Measurements from ENCODE around the gene SHC2.
A peak's percentile ranks its signal among the peaks of the same experiment; 100 is the strongest.

The SHC2 gene, protein sequence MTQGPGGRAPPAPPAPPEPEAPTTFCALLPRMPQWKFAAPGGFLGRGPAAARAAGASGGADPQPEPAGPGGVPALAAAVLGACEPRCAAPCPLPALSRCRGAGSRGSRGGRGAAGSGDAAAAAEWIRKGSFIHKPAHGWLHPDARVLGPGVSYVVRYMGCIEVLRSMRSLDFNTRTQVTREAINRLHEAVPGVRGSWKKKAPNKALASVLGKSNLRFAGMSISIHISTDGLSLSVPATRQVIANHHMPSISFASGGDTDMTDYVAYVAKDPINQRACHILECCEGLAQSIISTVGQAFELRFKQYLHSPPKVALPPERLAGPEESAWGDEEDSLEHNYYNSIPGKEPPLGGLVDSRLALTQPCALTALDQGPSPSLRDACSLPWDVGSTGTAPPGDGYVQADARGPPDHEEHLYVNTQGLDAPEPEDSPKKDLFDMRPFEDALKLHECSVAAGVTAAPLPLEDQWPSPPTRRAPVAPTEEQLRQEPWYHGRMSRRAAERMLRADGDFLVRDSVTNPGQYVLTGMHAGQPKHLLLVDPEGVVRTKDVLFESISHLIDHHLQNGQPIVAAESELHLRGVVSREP

DNA sequence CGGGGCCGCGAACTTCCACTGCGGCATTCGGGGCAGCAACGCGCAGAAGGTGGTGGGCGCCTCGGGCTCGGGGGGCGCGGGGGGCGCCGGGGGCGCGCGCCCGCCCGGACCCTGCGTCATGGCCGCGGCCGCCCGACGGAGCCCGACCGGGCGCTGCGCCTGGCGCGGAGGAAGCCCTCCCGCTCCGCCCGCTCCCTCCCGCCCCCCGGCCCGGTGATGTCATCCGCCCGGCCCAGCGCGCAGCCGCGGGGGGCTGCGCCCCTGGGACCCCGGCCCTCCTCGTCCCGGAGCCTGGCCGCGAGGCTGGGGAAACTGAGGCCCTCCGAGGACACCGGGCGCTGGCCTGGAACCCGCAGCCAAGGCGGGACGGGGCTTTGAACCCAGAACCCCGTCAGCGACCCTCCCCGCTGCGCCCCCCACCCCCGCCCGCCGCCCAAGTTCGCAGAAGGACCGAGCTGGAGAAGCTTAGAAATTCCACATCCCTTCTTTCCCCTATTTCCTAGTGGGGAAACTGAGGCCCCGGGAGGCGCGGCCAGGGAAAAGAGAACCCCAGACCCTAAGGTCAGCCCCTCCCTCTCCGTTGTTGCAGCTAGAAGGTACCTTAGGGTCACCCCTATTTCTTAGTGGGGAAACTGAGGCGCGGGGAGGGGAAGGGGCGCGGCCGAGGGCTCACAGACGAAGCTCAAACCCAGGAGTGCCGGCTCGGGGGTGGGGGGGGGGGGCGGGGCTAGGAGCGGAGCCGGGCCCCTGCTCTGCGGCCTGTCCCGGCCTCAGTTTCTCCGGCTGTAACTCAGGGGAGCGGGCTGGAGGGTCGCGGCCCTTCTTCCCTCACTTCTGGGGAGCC is at the start of gene SHC2:
SHC2 (minus strand) TSS at position 157 of the 844 bp plus-strand sequence; CDS start at position 120, 37 bp downstream.
- peak in 21 of 58 donors; percentile 5 to 47 (median 21) for DNase-seq

DNA sequence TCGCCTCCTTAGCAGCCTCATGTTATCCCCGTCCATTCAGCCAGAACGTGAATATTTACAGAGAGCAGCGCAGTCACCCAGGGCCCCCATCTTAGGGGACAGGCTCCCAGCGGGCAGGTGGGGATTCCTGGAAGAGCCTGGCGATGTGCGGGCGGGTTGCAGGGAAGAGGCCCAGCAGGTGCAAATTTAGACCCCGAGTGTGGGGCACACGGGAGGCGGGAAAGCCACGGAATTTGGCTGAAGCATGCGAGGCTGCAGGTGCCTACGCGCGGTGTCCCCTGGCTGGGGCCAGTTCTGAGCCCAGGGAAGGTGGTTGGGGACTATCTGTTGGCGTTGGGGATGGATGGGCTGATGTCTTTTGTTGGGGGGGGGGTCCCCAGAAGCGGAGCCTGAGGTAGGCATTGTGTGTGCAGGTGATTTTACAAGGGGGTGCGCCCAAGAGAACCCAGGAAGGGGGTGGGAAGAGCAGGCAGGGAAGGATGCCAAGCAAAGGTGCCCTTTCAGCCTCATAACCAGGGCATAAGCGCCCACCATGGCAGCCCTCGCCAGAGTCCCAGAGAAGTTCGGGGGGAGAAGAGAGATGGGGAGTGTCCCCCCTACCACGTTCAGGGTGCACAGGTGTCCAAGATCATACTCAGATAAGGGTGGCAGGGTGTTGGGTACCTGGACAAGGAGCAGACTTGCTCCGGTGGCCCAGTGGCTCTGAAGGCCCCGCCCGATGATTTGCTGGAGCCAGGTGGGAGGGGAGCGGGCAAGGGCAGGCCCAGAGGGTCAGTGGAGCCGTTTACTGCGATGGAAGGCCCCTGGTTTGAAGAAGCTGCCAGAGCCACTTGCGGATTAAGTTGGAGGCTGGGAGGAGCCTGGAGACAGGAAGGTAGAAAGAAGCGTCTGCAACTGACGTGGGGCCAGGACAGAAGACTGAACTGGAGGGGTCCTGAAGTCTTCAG is 47.6 kb upstream of the SHC2 start:
- no peak for DNase-seq

DNA sequence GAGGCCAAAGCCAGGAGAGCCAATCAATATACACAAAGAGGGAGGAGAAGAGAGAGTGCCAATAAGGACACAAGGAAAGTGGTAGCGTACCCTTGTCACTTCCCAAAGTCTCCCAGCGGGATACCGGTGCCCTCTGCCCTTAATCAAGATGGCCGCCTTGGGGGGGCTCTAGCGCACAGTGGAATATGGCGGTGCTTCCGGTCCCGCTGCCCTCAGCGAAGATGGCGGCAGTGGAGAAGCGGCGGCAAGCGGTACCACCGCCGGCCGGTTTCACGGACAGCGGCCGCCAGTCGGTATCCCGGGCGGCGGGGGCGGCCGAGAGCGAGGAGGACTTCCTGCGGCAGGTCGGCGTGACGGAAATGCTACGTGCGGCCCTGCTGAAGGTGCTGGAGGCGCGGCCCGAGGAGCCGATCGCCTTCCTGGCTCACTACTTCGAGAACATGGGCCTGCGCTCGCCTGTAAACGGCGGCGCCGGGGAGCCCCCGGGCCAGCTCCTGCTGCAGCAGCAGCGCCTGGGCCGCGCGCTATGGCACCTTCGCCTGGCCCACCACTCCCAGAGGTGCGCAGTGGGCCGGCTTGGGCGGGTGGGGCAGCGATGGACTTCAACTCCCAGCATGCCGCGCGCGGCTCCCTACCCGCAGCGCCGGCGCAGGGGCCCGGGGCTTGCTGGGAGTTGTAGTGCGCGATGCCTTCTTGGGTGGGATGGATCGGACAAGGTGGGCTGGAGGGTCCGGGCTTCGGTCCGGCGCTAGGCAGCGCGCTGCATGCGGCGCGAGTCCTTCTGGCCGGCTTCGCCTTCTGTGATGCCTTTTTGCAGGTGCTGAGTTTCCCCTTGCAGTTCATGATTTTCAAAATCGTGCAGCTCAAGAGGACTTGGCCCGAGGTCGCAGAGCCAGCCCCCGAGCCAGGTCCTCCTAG is 46.7 kb upstream of the SHC2 start, which contains the start of gene TPGS1:
TPGS1 (plus strand) TSS at position 212 of the 918 bp plus-strand sequence; CDS start at position 222, 10 bp downstream.
- peak in 57 of 58 donors; percentile 43 to 100 (median 80) for DNase-seq

DNA sequence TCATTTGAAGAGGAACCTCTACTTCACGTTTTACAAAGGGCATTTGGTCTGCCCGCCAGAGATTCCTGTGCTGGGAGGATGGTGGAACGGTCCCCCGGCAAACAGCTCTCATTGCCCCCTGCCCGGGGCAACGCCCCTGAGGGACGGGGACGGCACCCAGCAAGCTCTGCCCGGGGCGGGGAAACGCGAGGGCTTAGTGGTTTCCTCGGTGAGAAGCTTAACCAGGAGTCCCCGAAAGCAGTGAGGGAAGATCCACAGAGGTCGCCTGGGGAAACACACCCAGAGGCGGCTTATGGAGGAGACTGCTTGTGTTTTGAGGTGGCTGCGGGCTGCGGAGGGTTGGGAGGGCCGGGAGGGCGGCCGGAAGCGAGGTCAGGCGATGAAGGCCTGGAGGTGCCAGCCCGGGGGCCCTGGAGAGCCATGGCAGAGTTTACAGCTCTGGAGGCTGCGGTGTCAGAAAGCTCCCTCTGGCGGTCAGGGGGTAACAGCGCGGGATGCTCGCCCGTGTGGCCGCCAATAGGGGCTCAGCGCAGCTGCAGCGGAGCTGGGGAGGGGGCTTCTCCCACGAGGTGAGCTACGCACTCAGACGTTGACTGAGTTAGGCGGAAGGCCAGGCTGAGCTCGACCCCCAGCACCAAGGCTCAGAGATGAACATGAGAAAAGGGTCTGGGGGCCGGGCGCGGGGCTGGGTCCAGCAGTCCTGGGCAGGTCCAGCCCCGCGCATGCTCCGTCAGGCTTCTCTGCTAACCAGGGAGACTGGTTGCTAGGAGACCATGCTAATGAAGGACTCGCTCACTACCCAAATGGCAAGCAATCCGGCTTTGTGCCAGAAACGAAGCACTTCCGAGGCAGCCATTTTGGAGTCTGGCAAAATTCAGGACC is 45.8 kb upstream of the SHC2 start:
- DNase-seq, result peak; percentile 94 to 100 (median 98)

DNA sequence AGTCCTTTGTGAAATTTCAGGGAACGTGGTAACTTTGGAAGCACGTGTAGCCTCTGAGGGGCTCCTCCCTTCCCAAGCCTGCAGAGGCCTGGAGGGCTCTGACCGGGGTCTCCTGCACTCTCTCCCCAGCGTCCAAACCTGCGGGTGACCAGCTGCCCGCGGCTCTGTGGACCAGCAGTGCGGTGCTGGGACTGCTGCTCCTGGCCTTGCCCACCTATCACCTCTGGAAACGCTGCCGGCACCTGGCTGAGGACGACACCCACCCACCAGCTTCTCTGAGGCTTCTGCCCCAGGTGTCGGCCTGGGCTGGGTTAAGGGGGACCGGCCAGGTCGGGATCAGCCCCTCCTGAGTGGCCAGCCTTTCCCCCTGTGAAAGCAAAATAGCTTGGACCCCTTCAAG is 43.8 kb upstream of the SHC2 start:
- no peak for DNase-seq

DNA sequence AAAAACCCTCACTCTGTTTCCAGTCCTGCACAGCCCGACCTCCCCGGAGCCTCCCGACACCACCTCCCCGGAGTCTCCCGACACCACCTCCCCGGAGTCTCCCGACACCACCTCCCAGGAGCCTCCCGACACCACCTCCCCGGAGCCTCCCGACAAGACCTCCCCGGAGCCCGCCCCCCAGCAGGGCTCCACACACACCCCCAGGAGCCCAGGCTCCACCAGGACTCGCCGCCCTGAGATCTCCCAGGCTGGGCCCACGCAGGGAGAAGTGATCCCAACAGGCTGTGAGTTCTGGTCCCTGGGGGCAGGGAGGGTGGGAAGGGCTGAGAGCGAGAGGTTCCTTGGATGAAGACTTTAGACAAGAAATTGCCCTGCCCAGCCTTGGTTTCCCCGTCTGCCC is 40.8 kb upstream of the SHC2 start:
- no peak for DNase-seq

DNA sequence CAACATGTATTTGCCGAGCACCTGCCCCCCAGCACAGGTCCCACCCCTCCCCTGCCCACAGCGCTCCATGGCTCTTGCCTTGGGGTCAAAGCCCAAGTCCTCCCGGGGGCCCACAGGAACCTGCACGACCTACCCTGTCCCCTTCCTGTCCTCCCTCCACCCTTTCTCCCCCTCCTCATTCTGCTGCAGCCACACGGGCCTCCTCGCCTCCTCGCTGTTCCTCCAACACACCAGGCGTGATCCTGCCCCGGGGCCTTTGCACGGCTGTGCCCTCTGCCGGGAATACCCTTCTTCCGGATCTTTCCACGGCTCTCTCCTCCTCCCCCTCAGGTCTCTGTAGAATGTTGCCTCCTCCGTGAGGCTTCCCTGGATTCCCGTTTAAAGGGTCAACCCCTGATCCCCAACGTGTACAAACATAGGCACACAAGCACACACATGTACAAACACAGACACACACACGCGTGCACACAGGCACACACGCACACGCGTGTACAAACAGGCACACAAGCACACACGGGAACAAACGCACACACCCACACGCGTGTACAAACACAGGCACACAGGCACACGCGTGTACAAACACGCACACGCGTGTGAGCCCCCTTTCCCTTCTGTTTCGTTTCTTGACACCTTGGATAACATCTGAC is 38.3 kb upstream of the SHC2 start:
- DNase-seq, result no peak

DNA sequence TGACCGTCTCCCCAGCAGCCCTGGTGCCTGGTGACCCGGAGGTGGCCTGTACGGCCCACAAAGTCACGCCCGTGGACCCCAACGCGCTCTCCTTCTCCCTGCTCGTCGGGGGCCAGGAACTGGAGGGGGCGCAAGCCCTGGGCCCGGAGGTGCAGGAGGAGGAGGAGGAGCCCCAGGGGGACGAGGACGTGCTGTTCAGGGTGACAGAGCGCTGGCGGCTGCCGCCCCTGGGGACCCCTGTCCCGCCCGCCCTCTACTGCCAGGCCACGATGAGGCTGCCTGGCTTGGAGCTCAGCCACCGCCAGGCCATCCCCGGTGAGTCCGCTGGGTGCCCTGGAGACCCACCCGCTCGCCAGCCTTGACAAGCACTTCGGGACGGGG is 37.7 kb upstream of the SHC2 start:
- no peak for DNase-seq

DNA sequence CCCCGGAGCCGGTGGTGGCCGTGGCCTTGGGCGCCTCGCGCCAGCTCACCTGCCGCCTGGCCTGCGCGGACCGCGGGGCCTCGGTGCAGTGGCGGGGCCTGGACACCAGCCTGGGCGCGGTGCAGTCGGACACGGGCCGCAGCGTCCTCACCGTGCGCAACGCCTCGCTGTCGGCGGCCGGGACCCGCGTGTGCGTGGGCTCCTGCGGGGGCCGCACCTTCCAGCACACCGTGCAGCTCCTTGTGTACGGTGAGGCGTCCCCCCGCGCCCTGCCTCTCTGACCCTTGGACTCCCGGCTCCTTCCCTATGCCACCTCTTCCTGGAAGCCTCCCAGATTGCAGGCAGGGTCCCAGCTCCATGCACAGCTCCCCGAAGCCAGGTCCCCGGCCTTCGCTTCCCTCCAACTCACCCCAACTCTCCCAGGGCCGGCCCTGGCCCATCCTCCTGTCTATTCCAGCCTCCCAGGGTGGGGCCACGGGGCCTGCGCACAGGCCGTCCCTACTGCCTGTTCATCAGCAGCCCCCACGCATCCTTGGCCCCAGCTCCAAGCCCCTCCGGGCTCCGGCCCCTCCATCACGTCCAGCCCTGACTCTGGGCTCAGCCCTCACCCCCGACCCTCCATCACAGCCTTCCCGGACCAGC is 37.2 kb upstream of the SHC2 start:
- DNase-seq, result no peak

DNA sequence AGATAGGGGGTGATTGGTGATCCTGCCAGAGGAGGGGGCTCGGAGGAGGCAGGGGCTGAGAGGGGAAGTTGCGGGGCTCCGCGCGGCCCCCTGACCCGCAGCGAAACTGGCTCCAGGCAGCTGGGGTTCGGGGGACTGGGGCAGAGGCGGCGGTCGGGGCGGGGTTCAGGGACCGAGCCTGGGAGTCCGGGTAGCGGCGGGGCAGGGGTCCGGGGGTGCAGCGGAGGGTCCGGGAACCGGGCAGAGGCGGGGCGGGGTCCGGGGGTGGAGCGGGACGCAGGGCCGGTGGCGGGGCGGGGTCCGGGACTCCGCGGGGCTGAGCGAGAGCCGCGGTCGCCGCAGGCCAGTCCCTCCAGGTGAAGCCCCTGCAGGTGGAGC is 36.6 kb upstream of the SHC2 start:
- peak in 1 of 58 donors; percentile 49 for DNase-seq

DNA sequence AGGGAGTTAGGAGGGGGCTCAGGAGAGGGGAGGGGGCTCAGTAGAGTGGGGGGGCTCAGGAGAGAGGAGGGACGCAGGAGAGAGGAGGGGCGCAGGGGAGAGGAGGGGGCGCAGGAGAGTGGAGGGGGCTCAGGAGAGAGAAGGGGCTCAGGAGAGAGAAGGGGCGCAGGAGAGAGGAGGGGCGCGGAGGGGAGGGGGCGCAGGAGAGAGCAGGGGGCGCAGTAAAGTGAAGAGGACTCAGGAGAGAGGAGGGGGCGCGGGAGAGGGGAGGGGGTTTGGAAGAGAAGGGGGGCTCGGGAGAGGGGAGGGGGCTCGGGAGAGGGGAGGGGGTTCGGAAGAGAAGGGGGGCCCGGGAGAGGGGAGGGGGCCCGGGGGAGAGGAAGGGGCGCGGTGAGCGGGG is 36.2 kb upstream of the SHC2 start:
- no peak for DNase-seq

DNA sequence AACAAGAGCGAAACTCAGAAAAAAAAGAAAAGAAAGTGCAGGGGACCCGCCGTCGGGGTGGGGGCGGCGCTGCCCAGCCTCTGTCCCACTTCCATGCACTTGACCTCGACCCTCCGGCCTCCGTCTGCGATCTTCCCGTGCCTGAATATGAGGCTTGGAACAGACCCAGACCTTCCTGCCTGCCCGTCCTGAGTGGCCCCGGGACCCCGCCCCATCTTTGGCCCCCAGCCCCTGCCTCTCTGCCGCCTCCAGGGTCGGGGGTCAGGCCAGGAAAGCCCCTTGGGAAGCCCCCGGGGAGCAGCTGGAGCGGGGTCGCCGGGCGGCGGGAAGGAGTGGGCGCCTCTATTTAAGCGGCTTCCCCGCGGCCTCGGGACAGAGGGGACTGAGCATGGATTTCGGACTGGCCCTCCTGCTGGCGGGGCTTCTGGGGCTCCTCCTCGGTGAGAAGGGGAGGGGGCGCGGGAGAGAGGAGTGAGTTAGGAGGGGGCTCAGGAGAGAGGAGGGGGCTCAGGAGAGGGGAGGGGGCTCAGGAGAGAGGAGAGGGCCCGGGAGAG is 35.4 kb upstream of the SHC2 start, which contains the start of gene MADCAM1:
MADCAM1 (plus strand) TSS at position 375 of the 554 bp plus-strand sequence; CDS start at position 389, 14 bp downstream.
- DNase-seq, result peak in 1 of 58 donors; percentile 49

DNA sequence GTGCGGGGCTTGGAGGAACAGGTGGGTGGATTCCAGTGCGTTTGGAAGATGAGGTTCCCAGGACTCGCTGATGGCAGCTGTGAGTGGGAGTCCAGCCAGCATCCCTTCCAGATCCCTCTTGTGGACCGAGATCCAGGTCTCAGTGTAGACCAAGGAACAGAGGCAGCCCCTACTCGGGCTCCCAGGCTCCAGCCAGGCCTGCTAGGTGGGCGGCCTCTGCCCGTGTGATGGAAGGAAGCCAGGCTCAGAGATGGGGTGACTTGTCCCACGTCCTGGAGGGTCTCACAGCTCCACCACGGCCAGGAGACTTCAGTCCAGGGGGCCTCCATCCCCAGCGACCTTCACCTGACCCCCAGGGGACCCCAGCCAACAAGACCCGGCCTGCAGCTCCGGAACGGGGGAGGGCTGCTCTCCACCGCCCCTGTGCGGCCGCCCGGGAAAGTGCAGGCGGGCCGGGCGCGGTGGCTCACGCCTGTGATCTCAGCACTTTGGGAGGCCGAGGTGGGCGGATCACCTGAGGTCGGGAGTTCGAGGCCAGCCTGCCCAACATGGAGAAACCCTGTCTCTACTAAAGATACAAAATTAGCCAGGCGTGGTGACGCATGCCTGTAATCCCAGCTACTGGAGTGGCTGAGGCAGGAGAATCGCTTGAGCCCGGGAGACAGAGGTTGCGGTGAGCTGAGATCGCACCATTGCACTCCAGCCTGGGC is 34.7 kb upstream of the SHC2 start:
- peak in 26 of 58 donors; percentile 9 to 81 (median 44) for DNase-seq

DNA sequence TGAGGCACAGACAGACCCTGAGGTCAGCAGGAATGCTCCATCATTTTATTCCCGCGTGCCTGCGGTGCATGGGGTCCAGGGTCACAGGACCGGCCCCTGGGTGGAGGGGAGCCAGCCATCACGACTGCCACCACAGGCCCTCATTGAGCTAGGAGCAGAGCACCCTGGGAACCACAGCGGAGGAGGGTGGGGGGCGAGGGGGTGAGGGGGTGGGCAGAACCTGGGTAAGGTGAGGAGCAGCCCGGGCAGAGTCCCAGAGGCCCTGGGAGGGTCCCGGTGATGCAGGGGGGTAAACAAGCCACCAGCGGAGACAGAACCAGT is 34.2 kb upstream of the SHC2 start:
- DNase-seq, result no peak

DNA sequence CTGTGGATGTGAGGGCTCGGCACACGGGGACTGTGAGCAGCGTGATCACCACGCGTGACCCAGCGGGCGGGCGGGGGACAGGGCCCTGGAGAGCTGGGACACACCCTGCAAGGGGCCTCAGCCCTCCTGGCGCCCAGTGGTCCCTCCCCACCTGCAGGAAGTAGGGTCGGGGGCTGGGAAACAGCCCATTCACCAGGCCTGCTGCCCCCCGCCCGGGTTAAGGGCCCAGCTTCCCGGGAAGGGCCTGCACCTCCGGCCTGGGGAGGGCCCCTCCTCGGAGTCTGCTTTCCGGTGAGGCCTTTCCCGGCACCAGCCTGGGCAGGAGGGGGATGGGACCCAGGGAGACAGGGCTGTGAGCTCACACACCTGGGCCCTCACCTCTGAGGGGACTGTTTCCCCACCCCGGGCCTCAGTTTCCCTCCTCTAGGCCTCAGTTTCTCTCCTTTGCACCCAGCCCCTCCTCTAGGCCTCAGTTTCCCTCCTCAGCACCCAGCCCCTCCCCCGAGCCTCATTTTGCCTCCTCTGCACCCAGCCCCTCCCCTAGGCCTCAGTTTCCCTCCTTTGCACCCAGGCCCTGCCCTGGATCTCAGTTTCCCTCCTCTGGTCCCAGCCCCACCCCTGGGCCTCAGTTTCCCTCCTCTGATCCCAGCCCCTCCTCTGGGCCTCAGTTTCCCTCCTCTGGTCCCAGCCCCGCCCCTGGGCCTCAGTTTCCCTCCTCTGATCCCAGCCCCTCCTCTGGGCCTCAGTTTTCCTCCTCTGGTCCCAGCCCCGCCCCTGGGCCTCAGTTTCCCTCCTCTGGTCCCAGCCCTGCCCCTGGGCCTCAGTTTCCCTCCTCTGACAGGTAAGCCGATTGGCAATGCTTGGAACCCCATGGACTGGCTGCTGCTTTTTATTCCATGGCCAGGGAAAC is 33.6 kb upstream of the SHC2 start:
- DNase-seq, result no peak

Measured in anterior cingulate cortex (tissue), 58 donors.